GM12864 (cell line): ENCODE data around the gene MYH11.

Experiments used
- DNase-seq: peaks from one replicate; pipeline ENCODE4 v3.0.0-alpha.2; 2011; ENCODE audit warnings: low read depth
- H3K4me3 ChIP-seq: 2 replicates; pipeline ENCODE4 v1.5.1; 2011; ENCODE audit warnings: mild to moderate bottlenecking, low read depth, low read length, control low read depth
- TF ChIP-seq, protein P1 (sequence below): IDR thresholded peaks from 2 replicates; pipeline ENCODE4 v1.5.1; 2011; ENCODE audit warnings: low read depth, mild to moderate bottlenecking, moderate library complexity, low read length, control low read depth, inconsistent platforms; ENCODE audit errors: missing control alignments

The MYH11 gene

DNA sequence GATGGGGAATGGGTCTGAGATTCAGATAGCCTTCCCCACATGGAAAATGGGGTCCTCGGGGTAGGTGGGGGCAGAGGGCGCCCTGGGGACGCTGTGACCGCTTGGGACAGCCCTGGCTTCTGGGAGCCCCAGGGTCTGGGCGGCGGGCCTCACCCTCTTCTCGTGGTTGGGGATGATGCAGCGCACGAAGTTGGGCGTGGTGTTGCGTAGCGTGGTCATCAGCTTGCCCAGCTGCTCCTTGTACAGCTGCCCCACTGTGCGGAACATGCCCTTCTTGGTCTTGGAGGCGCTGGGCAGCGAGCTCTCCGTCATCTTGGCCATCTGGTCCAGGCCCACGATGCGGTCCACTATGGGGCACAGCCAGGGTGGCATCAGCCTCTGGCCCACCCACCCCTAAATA, 106.8 kb downstream of the MYH11 start:
- TF ChIP-seq, protein P1, sequence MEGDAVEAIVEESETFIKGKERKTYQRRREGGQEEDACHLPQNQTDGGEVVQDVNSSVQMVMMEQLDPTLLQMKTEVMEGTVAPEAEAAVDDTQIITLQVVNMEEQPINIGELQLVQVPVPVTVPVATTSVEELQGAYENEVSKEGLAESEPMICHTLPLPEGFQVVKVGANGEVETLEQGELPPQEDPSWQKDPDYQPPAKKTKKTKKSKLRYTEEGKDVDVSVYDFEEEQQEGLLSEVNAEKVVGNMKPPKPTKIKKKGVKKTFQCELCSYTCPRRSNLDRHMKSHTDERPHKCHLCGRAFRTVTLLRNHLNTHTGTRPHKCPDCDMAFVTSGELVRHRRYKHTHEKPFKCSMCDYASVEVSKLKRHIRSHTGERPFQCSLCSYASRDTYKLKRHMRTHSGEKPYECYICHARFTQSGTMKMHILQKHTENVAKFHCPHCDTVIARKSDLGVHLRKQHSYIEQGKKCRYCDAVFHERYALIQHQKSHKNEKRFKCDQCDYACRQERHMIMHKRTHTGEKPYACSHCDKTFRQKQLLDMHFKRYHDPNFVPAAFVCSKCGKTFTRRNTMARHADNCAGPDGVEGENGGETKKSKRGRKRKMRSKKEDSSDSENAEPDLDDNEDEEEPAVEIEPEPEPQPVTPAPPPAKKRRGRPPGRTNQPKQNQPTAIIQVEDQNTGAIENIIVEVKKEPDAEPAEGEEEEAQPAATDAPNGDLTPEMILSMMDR = no peak
- H3K4me3 ChIP-seq = no peak overlapping the region
- no peak for DNase-seq

DNA sequence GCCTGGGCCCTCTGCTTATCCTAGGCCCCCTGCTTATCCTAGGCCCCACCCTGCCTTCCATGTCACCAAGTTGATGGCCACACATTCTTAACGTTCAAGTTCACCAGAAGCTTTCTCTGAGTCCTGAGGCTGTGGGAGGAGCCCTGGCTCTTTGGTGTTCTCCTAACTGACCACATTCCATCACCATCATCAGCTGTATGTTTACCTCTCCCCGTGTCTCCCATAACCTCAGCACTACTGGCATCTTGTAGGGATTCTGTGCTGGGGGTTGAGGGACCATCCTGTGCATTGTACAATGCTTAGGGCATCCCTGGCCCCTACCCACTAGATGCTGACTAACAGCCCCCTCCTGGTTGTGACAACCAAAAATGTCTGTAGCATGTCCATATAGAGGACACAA, 107.5 kb downstream of the MYH11 start:
- TF ChIP-seq, protein P1 = no peak
- no peak for DNase-seq
- no peak overlapping the region for H3K4me3 ChIP-seq

DNA sequence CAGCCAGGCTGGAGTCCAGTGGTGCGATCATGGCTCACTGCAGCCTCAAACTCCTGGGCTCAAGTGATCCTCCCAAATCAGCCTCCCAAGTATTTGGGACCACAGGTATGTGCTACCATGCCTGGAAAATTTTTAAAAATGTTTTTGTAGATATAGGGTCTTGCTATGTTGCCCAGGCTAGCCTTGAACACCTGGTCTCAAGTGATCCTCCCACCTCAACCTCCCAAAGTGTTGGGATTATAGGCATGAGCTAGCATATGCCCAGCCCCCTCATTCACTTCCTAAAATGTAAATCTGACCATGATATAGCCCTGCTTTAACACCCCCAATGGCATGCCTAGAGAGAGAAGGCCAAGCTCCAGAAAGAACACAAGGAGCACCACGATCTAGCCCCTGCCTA, 108.2 kb downstream of the MYH11 start:
- H3K4me3 ChIP-seq = no peak overlapping the region
- TF ChIP-seq, protein P1 = no peak
- no peak for DNase-seq

DNA sequence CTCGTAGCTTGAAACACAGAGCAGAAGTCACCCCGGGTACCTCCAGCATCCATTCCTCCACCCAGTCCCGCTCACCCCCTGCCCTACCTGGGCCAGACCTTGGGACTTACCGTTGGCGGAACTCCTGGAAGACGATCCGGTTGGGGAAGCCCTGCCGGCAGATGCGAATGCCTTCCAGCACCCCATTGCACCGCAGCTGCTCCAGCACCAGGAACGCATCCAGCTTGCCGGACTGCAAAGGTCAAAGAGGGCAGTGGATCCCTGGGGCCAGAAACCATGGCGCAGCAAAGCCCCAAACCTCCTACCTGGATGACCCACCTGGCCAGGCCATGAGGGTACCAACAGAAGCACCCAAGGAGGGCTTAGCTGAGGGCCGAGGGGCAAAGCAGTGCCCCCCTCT, 108.9 kb downstream of the MYH11 start:
- TF ChIP-seq, protein P1 = no peak
- no peak overlapping the region for H3K4me3 ChIP-seq
- no peak for DNase-seq

DNA sequence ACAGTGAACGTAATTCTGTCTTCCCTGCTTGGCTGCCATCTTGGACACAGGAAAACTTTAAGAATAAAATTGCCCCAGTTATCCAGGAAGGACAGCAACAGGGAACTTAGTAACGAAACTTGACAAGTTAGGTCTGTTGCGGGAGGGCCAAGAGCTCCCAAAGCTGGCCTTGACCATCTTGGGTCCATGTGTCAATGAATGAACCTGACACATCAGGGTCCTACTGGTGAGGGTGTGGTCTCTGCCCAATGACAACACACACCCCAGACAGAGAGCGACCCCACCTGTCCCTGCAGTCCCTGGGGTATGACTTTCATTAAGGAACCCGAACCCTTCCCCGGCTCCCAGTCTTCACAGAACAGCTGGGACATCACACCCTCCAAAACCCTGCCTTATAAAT, 110.5 kb downstream of the MYH11 start:
- H3K4me3 ChIP-seq = no peak overlapping the region
- TF ChIP-seq, protein P1 = no peak
- no peak for DNase-seq

DNA sequence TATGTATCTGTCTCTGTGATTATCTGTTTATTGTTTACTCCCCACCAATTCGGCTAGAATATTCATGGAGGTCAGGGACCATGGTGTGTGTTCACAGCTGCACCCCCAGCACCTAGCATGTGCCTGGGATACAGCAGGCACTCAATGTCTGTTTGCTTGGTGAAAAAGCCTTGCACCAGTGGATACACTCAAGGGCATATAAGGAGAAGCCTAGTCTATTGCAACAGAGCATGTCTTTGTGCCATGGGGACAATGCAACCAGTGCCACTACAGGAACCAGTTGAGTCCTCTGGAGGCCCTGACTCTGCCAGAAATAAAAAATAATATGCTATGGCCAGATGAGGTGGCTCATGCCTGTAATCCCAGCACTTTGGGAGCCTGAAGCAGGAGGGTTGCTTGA, 113.2 kb downstream of the MYH11 start:
- no peak for DNase-seq
- no peak overlapping the region for H3K4me3 ChIP-seq
- TF ChIP-seq, protein P1 = no peak

DNA sequence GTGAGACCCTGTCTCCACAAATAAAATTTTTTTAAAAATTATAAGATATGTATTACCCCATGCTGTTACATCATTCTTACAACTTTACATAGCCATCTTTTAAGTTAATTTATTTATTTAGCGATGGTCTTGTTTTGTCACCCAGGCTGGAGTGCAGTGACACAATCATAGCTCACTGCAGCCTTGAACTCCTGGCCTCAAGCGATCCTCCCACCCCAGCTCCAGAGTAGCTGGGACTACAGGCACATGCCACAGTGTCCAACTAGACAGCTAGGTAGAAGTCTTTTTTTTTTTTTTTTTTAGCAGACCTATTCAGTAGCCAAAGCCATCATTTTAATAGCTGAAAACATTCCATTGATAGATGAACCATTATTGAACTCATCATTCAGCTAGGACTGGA, 114.1 kb downstream of the MYH11 start:
- TF ChIP-seq, protein P1 = no peak
- no peak overlapping the region for H3K4me3 ChIP-seq
- no peak for DNase-seq
